GM12878 (cell line): ENCODE results near the gene CLTCL1. TPM values are rescaled to one million over a fixed set of nuclear protein-coding genes. Genes with fewer than 3 reads are reported as not detected.
"Not testable (repeated sequence)": the region's sequence is repeated elsewhere in the genome, so short reads cannot be mapped to it uniquely, and the experiment has no call there.

Source experiments
- ATAC-seq: fragments of 200-7000 bp; cut with Tn5 transposase; 3 replicates; pipeline ENCODE4 v1.9.1; 2020; ENCODE audit warnings: mild to moderate bottlenecking, moderate library complexity
- BruUV-seq: library from RNA; stranded (reverse); fragments of 400-500 nt; replicated peaks from 2 replicates; lab custom pipeline; 2021; lab: Mats Ljungman, UMichigan
- CTCF ChIA-PET: fragments of 300-600 bp; sonication (Branson Sonifier 250); formaldehyde crosslinking; extraction: SDS; loops from one replicate; lab custom pipeline; 2021; ENCODE audit warnings: inconsistent platforms; lab: Yijun Ruan, JAX
- POLR2A ChIA-PET: fragments of 350-600 bp; formaldehyde crosslinking; extraction: SDS; loops from one replicate; lab custom pipeline; 2021; ENCODE audit warnings: inconsistent platforms; lab: Charles Lee
- RAD21 ChIA-PET: fragments of 300-600 bp; sonication (Branson Sonifier 250); formaldehyde crosslinking; loops from one replicate; lab custom pipeline; 2023; ENCODE audit warnings: antibody characterized with exemption; ENCODE audit not compliant: unreplicated experiment; lab: Charles Lee
- SMC1A ChIA-PET: fragments of 300-600 bp; sonication (Branson Sonifier 250); formaldehyde crosslinking; loops from one replicate; lab custom pipeline; 2023; ENCODE audit not compliant: unreplicated experiment, uncharacterized antibody; lab: Charles Lee
- DNase-seq: peaks from one replicate; pipeline ENCODE4 v3.0.0-alpha.2; 2011; ENCODE audit warnings: low read depth, low spot score
- FAIRE-seq: peaks from 3 replicates; lab custom pipeline; 2011; peaks lifted over from hg19 to GRCh38; lab: Jason Lieb, UNC
- H2AFZ ChIP-seq: 2 replicates; pipeline ENCODE4 v1.6.0; 2011; ENCODE audit warnings: low read depth, low read length, control low read depth; ENCODE audit not compliant: control insufficient read depth
- H3K27ac ChIP-seq: 2 replicates; pipeline ENCODE4 v1.5.1; 2011; ENCODE audit warnings: control low read depth; ENCODE audit not compliant: control insufficient read depth, insufficient read depth
- H3K27me3 ChIP-seq, 2 experiments: replicated peaks in 1 of 2; 2 replicates each; pipeline versions ENCODE4 v1.6.0 to v1.6.1; 2011; ENCODE audit warnings: low read length in 1 of 2; ENCODE audit not compliant: control insufficient read depth in 2 of 2, insufficient read depth in 2 of 2
- H3K36me3 ChIP-seq, 2 experiments: 2 replicates each; pipeline ENCODE4 v1.5.1; 2011; ENCODE audit warnings: low read length in 1 of 2; ENCODE audit not compliant: control insufficient read depth in 2 of 2, insufficient read depth in 2 of 2
- H3K4me1 ChIP-seq: 2 replicates; pipeline ENCODE4 v1.6.1; 2011; ENCODE audit warnings: mild to moderate bottlenecking, low read length, moderate library complexity, mixed read lengths; ENCODE audit not compliant: control insufficient read depth, insufficient read depth
- H3K4me2 ChIP-seq: 2 replicates; pipeline ENCODE4 v1.6.0; 2011; ENCODE audit warnings: control low read depth; ENCODE audit not compliant: control insufficient read depth, insufficient read depth
- H3K4me3 ChIP-seq: fragments of 200-600 bp; sonication (generic); 2 replicates; pipeline ENCODE4 v1.5.1; 2016
- H3K79me2 ChIP-seq: 2 replicates; pipeline ENCODE4 v1.6.0; 2011; ENCODE audit warnings: low read length; ENCODE audit not compliant: control insufficient read depth, insufficient read depth
- H3K9ac ChIP-seq: 2 replicates; pipeline ENCODE4 v1.8.0; 2011; ENCODE audit warnings: low read length, control low read depth, mixed read lengths; ENCODE audit not compliant: control insufficient read depth, insufficient read depth
- H3K9me3 ChIP-seq: replicated peaks from 3 replicates; pipeline ENCODE4 v1.5.1; 2011; ENCODE audit warnings: mild to moderate bottlenecking, low read length; ENCODE audit not compliant: control insufficient read depth, insufficient read depth
- H4K20me1 ChIP-seq: 2 replicates; pipeline ENCODE4 v1.6.0; 2011; ENCODE audit not compliant: control insufficient read depth, insufficient read depth
- BMI1 ChIP-seq: fragments of 450-650 bp; IDR thresholded peaks from 2 replicates; pipeline ENCODE4 v1.6.1; 2016; ENCODE audit warnings: mild to moderate bottlenecking, moderate library complexity, borderline replicate concordance
- CHD1 ChIP-seq: IDR thresholded peaks from 2 replicates; pipeline ENCODE4 v1.6.1; 2012; ENCODE audit warnings: low read depth, low read length, improper control_type of control experiment
- CTCF ChIP-seq, 3 experiments: IDR thresholded peaks in 2 of 3; conservative IDR thresholded peaks in 1 of 3; 2 replicates each; pipeline ENCODE4 v1.5.1; 2011; ENCODE audit warnings: low read depth in 3 of 3, low read length in 3 of 3, mild to moderate bottlenecking in 3 of 3, control low read depth in 2 of 3, moderate library complexity in 2 of 3, inconsistent platforms in 1 of 3, mixed read lengths in 1 of 3; ENCODE audit not compliant: control insufficient read depth in 2 of 3, insufficient read depth in 1 of 3; ENCODE audit errors: extremely low read depth in 1 of 3
- HSF1 ChIP-seq: fragments of 150-350 bp; IDR thresholded peaks from 2 replicates; pipeline ENCODE4 v1.6.1; 2014; ENCODE audit warnings: mild to moderate bottlenecking, low read depth, low read length
- LARP7 ChIP-seq: fragments of 450-650 bp; IDR thresholded peaks from 2 replicates; pipeline ENCODE4 v1.6.1; 2017; ENCODE audit warnings: mild to moderate bottlenecking
- MTA2 ChIP-seq: fragments of 450-650 bp; IDR thresholded peaks from 2 replicates; pipeline ENCODE4 v1.6.1; 2016; ENCODE audit warnings: low read depth, mild to moderate bottlenecking, moderate library complexity
- PKNOX1 ChIP-seq: fragments of 450-650 bp; IDR thresholded peaks from 2 replicates; pipeline ENCODE4 v1.6.1; 2016; ENCODE audit warnings: mild to moderate bottlenecking
- SP1 ChIP-seq: IDR thresholded peaks from one replicate; pipeline ENCODE4 v1.6.1; 2011; ENCODE audit warnings: low read depth, low read length
- SRF ChIP-seq, 2 experiments: IDR thresholded peaks; 2 replicates each; pipeline ENCODE4 v1.6.1; 2011; ENCODE audit warnings: low read depth in 2 of 2, low read length in 2 of 2, mild to moderate bottlenecking in 1 of 2, moderate library complexity in 1 of 2
- STAT3 ChIP-seq: IDR thresholded peaks from 2 replicates; pipeline ENCODE4 v1.6.1; 2011; ENCODE audit warnings: low read depth, low read length, improper control_type of control experiment
- YY1 ChIP-seq: IDR thresholded peaks from 2 replicates; pipeline ENCODE4 v1.6.1; 2011; ENCODE audit warnings: low read depth, mild to moderate bottlenecking, low read length
- ZBED1 ChIP-seq: IDR thresholded peaks from 2 replicates; pipeline ENCODE4 v1.6.1; 2016; ENCODE audit warnings: borderline replicate concordance
- WGBS: methylation state at CpG from one replicate; pipeline ENCODE4 v1.1.6; 2016; ENCODE audit warnings: low lambda C conversion rate; ENCODE audit not compliant: insufficient replicate concordance, insufficient coverage; ENCODE audit errors: missing lambda C conversion rate; 5-methylcytosine and 5-hydroxymethylcytosine counted together
- in situ Hi-C: fragments of 300-500 bp; cut with MboI; formaldehyde crosslinking; loops from 9 replicates; pipeline ENCODE4 v1.14.3; 2018; ENCODE audit warnings: mixed read lengths
- intact Hi-C: fragments of 100-400 bp; cut with micrococcal nuclease; formaldehyde crosslinking; loops from one replicate; pipeline ENCODE4 v1.14.2; 2022; ENCODE audit not compliant: unreplicated experiment
- polyA plus RNA-seq, 11 experiments: library from polyadenylated mRNA; depleted of rRNA in 4 of 11; unstranded in 6 of 11; stranded (reverse) in 5 of 11; fragments of >200 nt; fragmentation: Nextera tagmentation in 4 of 11; fragmentation: Illumina TruSeq in 1 of 11; extraction: Ambion mirVana in 4 of 11; extraction: Trizol in 1 of 11; gene quantifications; 1 replicate in 1 of 11; 2 replicates in 10 of 11; pipeline versions ENCODE4 v1.2.1 to v1.2.3, GENCODE V29; 2011 to 2016; ENCODE audit warnings: inconsistent platforms in 2 of 11, missing spikeins in 2 of 11, low read depth in 1 of 11
- total RNA-seq, 4 experiments: library from RNA; depleted of rRNA in 3 of 4; stranded (reverse); fragments of >200 nt in 3 of 4; fragmentation: Illumina TruSeq in 1 of 4; extraction: Trizol in 1 of 4; gene quantifications; 2 replicates each; pipeline versions ENCODE4 v1.2.1 to v1.2.3, GENCODE V29; 2013 to 2021

Gene CLTCL1
- total and polyA plus RNA-seq, 10 of the 15 experiments (the other 5 are each of a cell fraction or from before 2014, with no cell fraction given), result under 0.01 to 0.35 (median 0.12) TPM; not detected in 2

GRCh38 chr22:19258968-19259288, 32.6 kb downstream of the CLTCL1 start:
- DNase-seq, H3K4me1 ChIP-seq, H3K9me3 ChIP-seq, H3K4me2 ChIP-seq, H3K36me3 ChIP-seq, ATAC-seq, intact Hi-C loops, POLR2A ChIA-PET, CTCF ChIA-PET, BruUV-seq, H2AFZ ChIP-seq, H3K79me2 ChIP-seq, RAD21 ChIA-PET, H4K20me1 ChIP-seq, in situ Hi-C loops, H3K27me3 ChIP-seq, H3K27ac ChIP-seq, H3K9ac ChIP-seq, SMC1A ChIA-PET, FAIRE-seq, H3K4me3 ChIP-seq: not testable (repeated sequence)
- 93% methylated on average over 4 of the region's 4 CpGs for WGBS

GRCh38 chr22:19258371-19258770, 33.1 kb downstream of the CLTCL1 start:
- CTCF ChIA-PET, result no interaction called here
- no peaks in the 10 kb centered on the region for H3K79me2 ChIP-seq
- H3K4me1 ChIP-seq, result no peaks in the 10 kb centered on the region
- H4K20me1 ChIP-seq, result no peaks in the 10 kb centered on the region
- no peak overlapping the region for H3K4me3 ChIP-seq
- ATAC-seq (no peak), FAIRE-seq (no peak), DNase-seq (no peak)
- H3K9me3 ChIP-seq, result no peaks in the 10 kb centered on the region
- no peak overlapping the region for H3K27ac ChIP-seq
- H3K27me3 ChIP-seq, result no peaks in the 10 kb centered on the region
- intact Hi-C loops (no loop called here), in situ Hi-C loops (no loop called here)
- SMC1A ChIA-PET, result interaction anchor here (0.6 to 1.4 kb wide), 2 partner anchors 141 to 272 kb away, joined by 3 read pairs; no protein-coding TSS in a partner anchor
- 48% methylated on average over 7 of the region's 7 CpGs for WGBS
- H3K36me3 ChIP-seq, result no peaks in the 10 kb centered on the region
- H3K9ac ChIP-seq, result no peak overlapping the region
- no peak overlapping the region for H3K4me2 ChIP-seq
- RAD21 ChIA-PET, result no interaction called here
- POLR2A ChIA-PET, result no interaction called here
- no TSS peak for BruUV-seq
- no peak overlapping the region for H2AFZ ChIP-seq
- no peak for TF ChIP-seq YY1
- TF ChIP-seq STAT3, result no peak
- no peak for TF ChIP-seq LARP7
- no peak for TF ChIP-seq BMI1
- no peak for TF ChIP-seq PKNOX1
- no peak for TF ChIP-seq CTCF (IDR thresholded peaks at IDR 0.05 in 2 of 3, conservative IDR thresholded peaks at IDR 0.05 in 1 of 3; ENCODE audit: control insufficient read depth in 2 of 3, extremely low read depth in 1 of 3, insufficient read depth in 1 of 3, low read depth in 3 of 3, low read length in 3 of 3)
- TF ChIP-seq SRF (IDR thresholded peaks at IDR 0.05; ENCODE audit: low read depth in 2 of 2, low read length in 2 of 2), result no peak
- TF ChIP-seq ZBED1, result no peak
- no peak for TF ChIP-seq HSF1
- no peak for TF ChIP-seq SP1
- no peak for TF ChIP-seq CHD1
- no peak for TF ChIP-seq MTA2
